ENCODE measurements around the gene SND1. TPM values are rescaled to one million over a fixed set of nuclear protein-coding genes. Genes with fewer than 3 reads are reported as not detected.

The SND1 gene
- total and polyA plus RNA-seq, 2 donors (not counting 3 experiments of a cell fraction or from before 2014, with no cell fraction given) = 116 to 249 TPM

DNA sequence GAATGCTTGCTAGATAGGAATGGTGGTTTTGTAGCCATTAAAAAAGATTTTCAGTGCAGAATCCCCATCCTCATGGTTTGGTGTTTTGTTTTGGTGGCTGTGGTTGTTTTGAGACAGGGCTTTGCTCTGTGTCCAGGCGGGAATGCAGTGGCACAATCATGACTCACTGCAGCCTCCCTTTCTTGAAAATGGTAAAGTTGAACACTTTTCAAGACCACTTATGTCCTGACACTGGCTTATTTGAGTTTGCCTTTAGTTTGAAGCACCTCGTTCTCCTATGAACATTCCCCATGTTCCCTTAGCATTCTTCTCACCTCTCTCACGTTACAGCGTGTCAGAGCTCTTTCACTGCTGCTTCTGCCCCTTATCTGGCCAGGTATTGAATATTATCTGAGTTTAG, 239.2 kb downstream of the SND1 start:
- Histone ChIP-seq H4K20me1 (replicated peaks; ENCODE audit: control insufficient read depth, extremely low read depth, insufficient read depth, low read length) (no peaks in the 10 kb centered on the region), H3K79me2 (ENCODE audit: control insufficient read depth, insufficient read depth, low read length) (peaks cover 15% of the 10 kb centered on the region), H3K4me3 (replicated peaks in 1 of 3; ENCODE audit: insufficient read depth in 1 of 3, low read depth in 1 of 3, low read length in 3 of 3) (no peak overlapping the region), H3K27ac (ENCODE audit: insufficient read depth, low read depth, low read length) (no peak overlapping the region), H3K36me3 (ENCODE audit: control insufficient read depth in 2 of 2, extremely low read depth in 1 of 2, insufficient read depth in 2 of 2, low read length in 2 of 2) (peaks cover 3 to 10% of the 10 kb centered on the region in 2 experiments), H3K27me3 (ENCODE audit: control insufficient read depth in 2 of 2, insufficient read depth in 2 of 2, low read length in 2 of 2) (no peaks in the 10 kb centered on the region), H2AFZ (ENCODE audit: low read depth, low read length) (no peak overlapping the region), H3K9ac (replicated peaks; ENCODE audit: extremely low read depth, insufficient read depth, low read length) (no peak overlapping the region), H3K4me1 (ENCODE audit: control insufficient read depth, extremely low read depth, insufficient read depth, low read length) (peaks cover 14% of the 10 kb centered on the region), H3K4me2 (ENCODE audit: insufficient read depth, low read length) (no peak overlapping the region), H3K9me1 (replicated peaks; ENCODE audit: control insufficient read depth, extremely low read depth, insufficient read depth, low read length) (no peaks in the 10 kb centered on the region), H3K9me3 (replicated peaks; ENCODE audit: control insufficient read depth, insufficient read depth, low read length) (no peaks in the 10 kb centered on the region)
- BruUV-seq (replicated peaks) = no TSS peak
- POLR2A ChIA-PET = no interaction called here
- DNase-seq (ENCODE audit: low read depth, low spot score) (no peak), FAIRE-seq (peak; percentile 12)
- intact Hi-C loops (cut with micrococcal nuclease) = no loop called here
- CTCF ChIA-PET = interaction anchor here (1.9 kb wide), 1 partner anchor 182 kb away, joined by 4 read pairs; no protein-coding TSS in a partner anchor
- no peak for TF ChIP-seq EZH2 (IDR thresholded peaks at IDR 0.05; ENCODE audit: borderline replicate concordance, low read depth, low read length, severe bottlenecking)
- no peak for TF ChIP-seq JUN (IDR thresholded peaks at IDR 0.05; ENCODE audit: borderline replicate concordance, insufficient read depth, insufficient read length, low read depth)
- TF ChIP-seq FOS (IDR thresholded peaks at IDR 0.05; ENCODE audit: borderline replicate concordance, insufficient read depth, low read length) = no peak
- TF ChIP-seq MYC (IDR thresholded peaks at IDR 0.05; ENCODE audit: low read depth, low read length) = no peak
- TF ChIP-seq, protein P1, sequence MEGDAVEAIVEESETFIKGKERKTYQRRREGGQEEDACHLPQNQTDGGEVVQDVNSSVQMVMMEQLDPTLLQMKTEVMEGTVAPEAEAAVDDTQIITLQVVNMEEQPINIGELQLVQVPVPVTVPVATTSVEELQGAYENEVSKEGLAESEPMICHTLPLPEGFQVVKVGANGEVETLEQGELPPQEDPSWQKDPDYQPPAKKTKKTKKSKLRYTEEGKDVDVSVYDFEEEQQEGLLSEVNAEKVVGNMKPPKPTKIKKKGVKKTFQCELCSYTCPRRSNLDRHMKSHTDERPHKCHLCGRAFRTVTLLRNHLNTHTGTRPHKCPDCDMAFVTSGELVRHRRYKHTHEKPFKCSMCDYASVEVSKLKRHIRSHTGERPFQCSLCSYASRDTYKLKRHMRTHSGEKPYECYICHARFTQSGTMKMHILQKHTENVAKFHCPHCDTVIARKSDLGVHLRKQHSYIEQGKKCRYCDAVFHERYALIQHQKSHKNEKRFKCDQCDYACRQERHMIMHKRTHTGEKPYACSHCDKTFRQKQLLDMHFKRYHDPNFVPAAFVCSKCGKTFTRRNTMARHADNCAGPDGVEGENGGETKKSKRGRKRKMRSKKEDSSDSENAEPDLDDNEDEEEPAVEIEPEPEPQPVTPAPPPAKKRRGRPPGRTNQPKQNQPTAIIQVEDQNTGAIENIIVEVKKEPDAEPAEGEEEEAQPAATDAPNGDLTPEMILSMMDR (IDR thresholded peaks at IDR 0.05; ENCODE audit: extremely low read depth in 1 of 2, insufficient read depth in 1 of 2, low read depth in 1 of 2, low read length in 2 of 2) = no peak
- TF ChIP-seq POLR2AphosphoS5 (IDR thresholded peaks at IDR 0.05; ENCODE audit: insufficient read depth, low read depth, low read length) = no peak
- no peak for TF ChIP-seq POLR2A (IDR thresholded peaks at IDR 0.05; ENCODE audit: low read depth, low read length)
- TF ChIP-seq, protein P2, sequence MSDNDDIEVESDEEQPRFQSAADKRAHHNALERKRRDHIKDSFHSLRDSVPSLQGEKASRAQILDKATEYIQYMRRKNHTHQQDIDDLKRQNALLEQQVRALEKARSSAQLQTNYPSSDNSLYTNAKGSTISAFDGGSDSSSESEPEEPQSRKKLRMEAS (IDR thresholded peaks at IDR 0.05; ENCODE audit: insufficient read depth, insufficient read length) = no peak
- dilution Hi-C loops (cut with MboI; ENCODE audit: extremely low pct_ligation_motif_present, low sequenced_read_pairs) = no loop called here

Measured in endothelial cell of umbilical vein (primary cell).